Glomerular endothelial cell (primary cell): ENCODE results near the gene LILRB2. TPM values are rescaled to one million over a fixed set of nuclear protein-coding genes. Genes with fewer than 3 reads are reported as not detected.
"Not testable (repeated sequence)": the region's sequence is repeated elsewhere in the genome, so short reads cannot be mapped to it uniquely, and the experiment has no call there.

ENCODE experiments used
- DNase-seq: peaks from one replicate; pipeline ENCODE4 v3.0.0-alpha.2; 2011; ENCODE audit warnings: low read depth, low spot score; ENCODE audit errors: extremely low read depth
- total RNA-seq: library from RNA; depleted of rRNA; stranded (reverse); fragments of >200 nt; gene quantifications from 2 replicates; pipeline ENCODE4 v1.2.3, GENCODE V29; 2015

Gene LILRB2
- total RNA-seq, 1 donor from 2014 or later: not detected

DNA sequence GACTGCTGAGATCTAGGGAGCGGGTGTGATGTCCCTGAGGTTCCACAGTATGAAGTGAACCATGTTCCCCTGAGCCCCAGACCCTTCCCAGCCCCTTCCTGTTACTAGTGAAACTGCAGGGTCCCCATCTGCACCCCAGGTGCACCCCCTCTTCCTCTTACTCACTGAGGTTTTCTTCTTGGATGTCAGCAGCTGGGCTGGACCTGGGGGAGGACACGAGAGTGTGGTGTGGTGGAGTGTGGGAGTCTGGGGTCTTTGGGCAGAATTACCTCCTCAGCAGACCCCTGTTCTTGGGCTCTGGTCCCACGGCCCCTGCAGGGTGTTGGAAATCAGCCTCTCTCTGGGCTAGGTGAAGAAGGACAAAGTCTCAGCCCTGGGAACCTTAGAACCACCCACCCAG, 35.0 kb downstream of the LILRB2 start:
- DNase-seq: no peak

- not testable (repeated sequence) for DNase-seq
These were observed 37.1 kb downstream of the LILRB2 start for GRCh38 chr19:54243809-54244208.

- DNase-seq: not testable (repeated sequence)
These were observed 38.3 kb downstream of the LILRB2 start, which contains the start of gene LILRA6 for GRCh38 chr19:54242646-54243045. LILRA6 (minus strand) TSS chr19:54242790.

- DNase-seq: not testable (repeated sequence)
These were observed 38.7 kb downstream of the LILRB2 start for GRCh38 chr19:54242234-54242633.

DNA sequence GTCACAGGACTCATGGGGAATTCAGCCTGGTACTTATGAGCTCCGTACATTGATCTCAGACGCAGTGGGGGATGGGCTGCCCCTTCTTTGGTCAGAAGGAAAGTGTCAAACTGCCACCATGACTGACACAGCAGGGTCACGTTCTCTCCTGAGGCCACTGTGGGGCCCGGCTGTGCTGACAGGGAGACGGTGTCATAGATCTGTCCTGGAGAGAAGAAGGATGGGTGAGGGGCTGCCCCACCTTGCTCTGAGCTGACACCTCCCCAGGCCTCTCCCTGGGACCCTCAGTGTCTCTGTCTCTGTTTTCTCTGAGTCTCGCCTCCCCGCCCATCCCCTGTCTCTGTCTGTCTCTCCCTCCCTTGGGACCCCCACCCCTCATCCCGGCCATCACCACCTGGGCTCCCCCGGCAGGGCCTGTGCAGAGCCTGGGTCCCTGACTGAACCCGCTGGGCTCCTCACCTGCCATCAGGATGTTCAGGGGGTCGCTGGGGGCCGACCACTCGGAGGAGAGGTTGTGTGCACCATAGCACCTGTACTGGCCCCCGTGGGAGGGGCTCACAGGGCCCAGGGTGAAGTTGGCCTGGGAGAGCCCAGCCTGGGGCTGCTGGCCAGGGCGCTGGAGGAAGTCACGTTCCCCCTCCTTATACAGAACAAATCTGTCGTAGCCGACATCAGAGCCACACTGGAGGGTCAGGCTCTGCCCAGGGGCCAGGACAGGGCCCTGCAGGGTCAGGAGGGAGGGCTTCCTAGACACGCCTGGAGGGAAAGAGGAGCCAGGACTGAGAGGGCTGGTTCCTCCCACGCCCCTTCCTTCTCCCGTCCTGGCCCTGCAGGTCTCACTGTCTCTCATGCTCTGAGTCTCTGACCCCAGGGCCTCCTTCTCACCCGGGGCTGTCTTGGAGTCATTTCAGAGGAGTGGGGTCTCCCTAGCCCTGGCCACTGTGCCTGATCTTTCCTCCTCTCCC, 40.3 kb downstream of the LILRB2 start:
- DNase-seq: not testable (repeated sequence)

DNA sequence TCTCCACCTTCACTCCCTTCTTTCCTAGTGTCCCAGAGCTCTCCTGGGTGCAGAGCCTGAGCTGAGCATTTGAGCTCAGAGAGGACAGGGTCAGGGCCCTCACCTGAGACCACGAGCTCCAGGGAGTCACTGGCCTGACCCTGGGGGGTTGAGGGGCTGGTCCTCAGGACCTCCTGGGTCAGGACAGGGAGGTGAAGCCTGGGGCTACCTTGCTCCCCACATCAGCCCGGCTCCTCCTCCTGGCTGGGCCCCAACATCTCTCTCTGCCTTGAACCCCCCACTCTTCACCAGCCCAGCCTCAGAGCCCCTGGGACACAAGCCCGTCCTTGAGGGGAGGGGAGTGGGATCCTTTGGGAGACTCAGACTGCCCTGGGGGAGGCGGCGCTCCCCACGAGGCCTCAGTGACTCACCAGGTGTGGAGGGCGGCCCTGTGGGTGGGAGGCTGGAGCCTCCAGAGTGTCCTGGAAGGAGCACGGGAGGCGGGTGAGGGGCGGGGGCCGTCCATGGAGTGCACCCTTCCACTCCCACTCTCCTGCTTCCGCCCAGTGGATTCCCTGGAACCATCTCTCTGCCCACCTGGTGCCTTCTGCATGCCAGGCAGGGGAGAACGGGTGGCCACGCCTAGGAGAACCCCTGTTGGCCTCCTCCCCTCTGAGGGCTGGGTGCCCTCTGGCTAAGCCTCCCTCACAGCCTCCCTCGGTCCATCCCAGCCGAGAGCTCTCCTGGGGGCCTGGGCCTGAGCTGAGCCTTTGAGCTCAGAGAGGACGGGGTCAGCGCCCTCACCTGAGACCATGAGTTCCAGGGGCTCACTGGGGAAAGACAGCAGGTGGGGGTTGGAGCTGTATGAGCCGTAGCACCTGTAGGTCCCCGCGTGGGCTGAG, 41.2 kb downstream of the LILRB2 start:
- not testable (repeated sequence) for DNase-seq

DNA sequence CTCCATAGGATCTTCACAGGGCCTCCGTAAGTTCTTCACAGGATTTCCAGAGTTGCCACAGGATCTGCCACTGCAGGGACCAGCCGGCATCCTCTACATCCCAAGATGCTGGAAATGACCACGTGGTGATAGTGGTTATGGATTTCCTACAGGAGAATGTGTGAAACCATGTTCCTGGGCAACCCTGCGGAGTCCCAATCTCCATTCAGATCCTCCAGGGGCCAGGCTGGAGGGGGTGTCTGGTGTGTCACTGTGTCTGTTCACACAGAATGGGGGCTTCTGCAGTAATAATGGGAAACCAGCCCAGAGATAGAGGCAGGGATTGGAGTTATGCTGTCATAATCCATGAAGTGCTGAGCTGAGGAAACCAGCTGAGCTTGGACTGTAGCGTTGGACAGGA, 47.0 kb downstream of the LILRB2 start:
- DNase-seq: no peak

GRCh38 chr19:54231077-54231931, 49.6 kb downstream of the LILRB2 start:
- no peak for DNase-seq

GRCh38 chr19:54230031-54230430, 50.9 kb downstream of the LILRB2 start:
- DNase-seq: no peak

- DNase-seq: no peak
These were observed 51.8 kb downstream of the LILRB2 start for GRCh38 chr19:54229146-54229545.

- DNase-seq: not testable (repeated sequence)
These were observed 56.3 kb downstream of the LILRB2 start for GRCh38 chr19:54224619-54225018.

- not testable (repeated sequence) for DNase-seq
These were observed 57.0 kb downstream of the LILRB2 start for GRCh38 chr19:54223937-54224281.

Other genes with a start within 250 kb of the LILRB2 start
- not detected in 2 replicates for gene VSTM1, start 217.2 kb downstream of the LILRB2 start, total RNA-seq
- gene TARM1, start 199.7 kb downstream of the LILRB2 start, total RNA-seq: not detected in 2 replicates
- not detected in 2 replicates for gene OSCAR, start 180.3 kb downstream of the LILRB2 start, total RNA-seq
- gene NDUFA3, start 178.3 kb downstream of the LILRB2 start, total RNA-seq: 11.7 and 26.2 TPM in 2 replicates
- gene TFPT, start 165.5 kb downstream of the LILRB2 start, total RNA-seq: 58.5 and 63.2 TPM in 2 replicates
- gene PRPF31, start 165.4 kb downstream of the LILRB2 start, total RNA-seq: 57.8 and 66.7 TPM in 2 replicates
- 19.6 and 29.5 TPM in 2 replicates for gene CNOT3, start 143.3 kb downstream of the LILRB2 start, total RNA-seq
- 7.5 and 8.0 TPM in 2 replicates for gene LENG1, start 121.4 kb downstream of the LILRB2 start, total RNA-seq
- gene TMC4, start 108.0 kb downstream of the LILRB2 start, total RNA-seq: not detected in 2 replicates
- 354 and 361 TPM in 2 replicates for gene MBOAT7, start 91.5 kb downstream of the LILRB2 start, total RNA-seq
- gene TSEN34, start 89.8 kb downstream of the LILRB2 start, total RNA-seq: 92.9 and 140 TPM in 2 replicates
- 1,387 and 1,829 TPM in 2 replicates for gene RPS9, start 80.3 kb downstream of the LILRB2 start, total RNA-seq
- not detected in 2 replicates for gene LILRB3, start 58.1 kb downstream of the LILRB2 start, total RNA-seq
- not detected in 2 replicates for gene LILRA6, start 38.3 kb downstream of the LILRB2 start, total RNA-seq
- gene LILRB5, start 23.8 kb downstream of the LILRB2 start, total RNA-seq: not detected in 2 replicates
- not detected in 2 replicates for gene LILRA5, start 32.1 kb upstream of the LILRB2 start, total RNA-seq
- gene LILRA4, start 58.1 kb upstream of the LILRB2 start, total RNA-seq: not detected in 2 replicates
- gene LAIR1, start 83.8 kb upstream of the LILRB2 start, total RNA-seq: not detected in 2 replicates
- gene TTYH1, start 134.4 kb upstream of the LILRB2 start, total RNA-seq: not detected in 2 replicates
- 48.2 and 127 TPM in 2 replicates for gene LENG8, start 168.1 kb upstream of the LILRB2 start, total RNA-seq
- 3.7 and 4.1 TPM in 2 replicates for gene LENG9, start 182.7 kb upstream of the LILRB2 start, total RNA-seq
- 172 and 177 TPM in 2 replicates for gene CDC42EP5, start 192.2 kb upstream of the LILRB2 start, total RNA-seq
- gene LAIR2, start 221.7 kb upstream of the LILRB2 start, total RNA-seq: not detected in 2 replicates